Tibial nerve (tissue), 3 donors: ENCODE results near the gene PGA3.
"Not testable (repeated sequence)": the region's sequence is repeated elsewhere in the genome, so short reads cannot be mapped to it uniquely, and the experiment has no call there.

Source experiments
- POLR2A ChIP-seq, 2 donors: fragments of 450-650 bp; IDR thresholded peaks; one replicate each; pipeline ENCODE4 v1.6.1; 2017; ENCODE audit warnings: antibody characterized with exemption in 2 of 2, mild to moderate bottlenecking in 2 of 2, moderate library complexity in 2 of 2
- TF ChIP-seq, protein P1 (sequence below), 5 experiments: fragments of 200-600 bp in 3 of 5; fragments of 450-650 bp in 2 of 5; sonication (generic) in 3 of 5; IDR thresholded peaks; one replicate each; pipeline ENCODE4 v1.5.1; 2016 to 2019; ENCODE audit warnings: antibody characterized with exemption in 5 of 5, mild to moderate bottlenecking in 3 of 5, moderate library complexity in 2 of 5

GRCh38 chr11:61211327-61211952 is 8.1 kb downstream of the PGA3 start:
- TF ChIP-seq, protein P1, sequence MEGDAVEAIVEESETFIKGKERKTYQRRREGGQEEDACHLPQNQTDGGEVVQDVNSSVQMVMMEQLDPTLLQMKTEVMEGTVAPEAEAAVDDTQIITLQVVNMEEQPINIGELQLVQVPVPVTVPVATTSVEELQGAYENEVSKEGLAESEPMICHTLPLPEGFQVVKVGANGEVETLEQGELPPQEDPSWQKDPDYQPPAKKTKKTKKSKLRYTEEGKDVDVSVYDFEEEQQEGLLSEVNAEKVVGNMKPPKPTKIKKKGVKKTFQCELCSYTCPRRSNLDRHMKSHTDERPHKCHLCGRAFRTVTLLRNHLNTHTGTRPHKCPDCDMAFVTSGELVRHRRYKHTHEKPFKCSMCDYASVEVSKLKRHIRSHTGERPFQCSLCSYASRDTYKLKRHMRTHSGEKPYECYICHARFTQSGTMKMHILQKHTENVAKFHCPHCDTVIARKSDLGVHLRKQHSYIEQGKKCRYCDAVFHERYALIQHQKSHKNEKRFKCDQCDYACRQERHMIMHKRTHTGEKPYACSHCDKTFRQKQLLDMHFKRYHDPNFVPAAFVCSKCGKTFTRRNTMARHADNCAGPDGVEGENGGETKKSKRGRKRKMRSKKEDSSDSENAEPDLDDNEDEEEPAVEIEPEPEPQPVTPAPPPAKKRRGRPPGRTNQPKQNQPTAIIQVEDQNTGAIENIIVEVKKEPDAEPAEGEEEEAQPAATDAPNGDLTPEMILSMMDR (IDR thresholded peaks at IDR 0.05): not testable (repeated sequence)
- not testable (repeated sequence) for TF ChIP-seq POLR2A (IDR thresholded peaks at IDR 0.05)
